ENCODE measurements around the gene ARID1B.

- TF ChIP-seq CTCF (conservative IDR thresholded peaks at IDR 0.05) (no peak), ZFX (IDR thresholded peaks at IDR 0.05) (no peak)
Measured at GRCh38 chr6:156833755-156834154, 56.6 kb downstream of the ARID1B start.
